ENCODE results near the gene HNF1B. TPM values are rescaled to one million over a fixed set of nuclear protein-coding genes. Genes with fewer than 3 reads are reported as not detected.

The HNF1B gene
- polyA plus RNA-seq, 3 donors: 0.67 to 16.7 TPM; not detected in 1

DNA sequence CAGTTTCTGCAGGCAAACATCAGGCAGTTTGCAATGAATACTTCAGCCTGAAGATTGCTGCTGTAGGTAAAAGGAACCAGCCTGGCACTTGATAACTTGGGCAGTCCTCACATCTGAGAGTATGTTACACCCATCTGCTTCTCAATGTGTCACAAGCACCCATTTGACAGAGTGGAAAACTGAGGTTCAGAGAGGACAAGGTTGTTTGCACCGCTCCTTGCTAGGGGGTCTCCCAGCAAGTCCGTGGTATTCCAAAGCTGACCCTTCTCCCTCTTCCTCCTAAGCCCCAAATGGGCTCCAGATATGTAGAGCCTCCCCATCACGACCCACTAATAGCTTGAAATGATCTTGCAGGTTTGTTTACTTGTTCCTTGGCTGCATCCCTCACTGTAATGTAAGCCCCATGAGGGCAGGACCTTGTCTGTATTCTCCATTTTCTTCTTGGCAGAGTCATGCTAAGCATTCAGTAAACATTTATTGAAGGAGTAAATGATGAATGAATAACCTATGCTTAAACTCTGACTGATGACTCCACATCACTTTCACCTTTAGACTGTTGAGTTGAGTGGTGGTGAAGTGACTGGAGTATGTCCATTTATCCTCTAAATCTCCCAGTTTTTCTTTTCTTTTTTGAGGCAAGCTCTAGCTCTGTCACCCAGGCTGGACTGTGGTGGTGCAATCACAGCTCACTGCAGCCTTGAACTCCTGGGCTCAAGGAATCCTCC, 26.4 kb downstream of the HNF1B start:
- WGBS, 3 donors: 86 to 91% (median 89%) methylated on average over 3 of the region's 3 CpGs
- no peak overlapping the region for H3K27ac ChIP-seq (ENCODE audit: low read depth, low read length)

DNA sequence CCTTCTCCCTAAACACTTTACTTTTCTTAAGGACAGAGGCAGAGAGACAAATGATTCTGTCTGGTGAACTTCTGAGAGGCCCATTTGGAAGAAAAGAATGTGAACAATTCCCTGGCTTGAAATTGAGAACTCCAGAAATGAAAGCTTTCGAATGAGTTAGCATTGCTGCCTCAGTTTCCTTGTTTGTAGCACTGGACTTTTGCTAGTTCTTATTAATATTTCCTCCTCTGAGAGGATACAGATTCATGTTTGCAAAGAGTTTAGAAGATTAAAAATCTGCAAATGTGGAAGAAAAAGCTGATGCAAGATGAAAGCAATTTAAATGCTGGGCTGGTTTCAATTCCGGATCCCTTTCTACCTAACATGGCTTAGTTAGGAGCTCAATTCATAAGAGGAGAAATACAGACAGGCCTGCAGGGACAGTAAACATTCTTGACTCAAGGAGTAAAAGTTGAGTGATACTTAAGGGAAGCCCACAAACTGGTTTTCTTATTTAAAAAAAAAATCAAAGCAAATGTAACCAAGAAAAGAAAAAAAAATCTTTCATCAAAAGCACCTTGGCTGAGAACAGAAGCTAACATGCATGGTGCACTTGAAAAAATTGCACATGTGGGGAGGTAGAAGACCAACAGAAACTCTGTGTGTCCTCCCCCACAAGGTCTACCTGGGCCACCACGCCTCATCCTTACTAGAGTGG, 27.1 kb downstream of the HNF1B start:
- 69 to 80% (median 79%) methylated on average over 3 of the region's 3 CpGs for WGBS, 3 donors
- no peak overlapping the region for H3K27ac ChIP-seq (ENCODE audit: low read depth, low read length)

DNA sequence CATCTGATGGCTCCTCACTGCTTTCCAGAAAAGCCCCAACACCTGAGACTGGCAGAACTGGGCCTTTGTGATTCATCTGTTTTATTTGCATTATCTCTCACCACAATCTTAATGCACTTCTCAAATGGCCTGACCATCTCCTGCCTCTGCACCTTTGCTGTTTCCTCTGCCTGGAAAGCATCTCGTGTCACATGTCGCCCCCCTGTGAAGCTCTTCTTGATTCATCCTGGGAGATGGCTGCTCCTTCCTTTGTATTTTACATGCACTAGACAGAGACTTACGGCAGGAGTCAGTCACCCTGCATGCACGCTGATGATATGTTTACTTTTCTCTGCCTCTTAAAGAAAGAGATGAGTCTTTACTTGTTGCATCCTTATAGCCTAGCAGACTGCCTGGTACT, 30.0 kb downstream of the HNF1B start:
- 46 to 61% (median 50%) methylated on average over 4 of the region's 4 CpGs for WGBS, 3 donors
- H3K27ac ChIP-seq (ENCODE audit: low read depth, low read length): no peak overlapping the region

DNA sequence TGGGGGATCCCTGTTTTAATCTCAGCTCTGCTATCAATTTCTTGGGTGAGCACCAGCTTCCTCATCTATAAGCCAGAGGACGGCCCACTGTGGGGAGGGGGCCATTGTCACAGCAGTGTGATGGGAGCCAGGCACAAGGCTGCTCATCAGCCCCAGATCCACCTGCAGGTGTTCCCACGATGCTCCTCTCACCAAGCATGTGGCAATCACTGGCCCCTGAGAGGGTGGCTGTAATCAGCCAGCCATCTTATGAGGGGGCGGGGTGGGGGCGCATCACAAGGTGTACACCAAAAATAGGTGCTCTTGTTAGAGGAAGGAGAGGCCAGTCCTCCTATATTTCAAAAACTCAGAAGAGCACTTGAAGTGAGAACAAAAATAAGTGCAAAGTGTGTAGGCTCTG, 31.2 kb downstream of the HNF1B start:
- H3K27ac ChIP-seq (ENCODE audit: low read depth, low read length): no peak overlapping the region
- WGBS, 3 donors: 32 to 75% (median 60%) methylated on average over 4 of the region's 4 CpGs

DNA sequence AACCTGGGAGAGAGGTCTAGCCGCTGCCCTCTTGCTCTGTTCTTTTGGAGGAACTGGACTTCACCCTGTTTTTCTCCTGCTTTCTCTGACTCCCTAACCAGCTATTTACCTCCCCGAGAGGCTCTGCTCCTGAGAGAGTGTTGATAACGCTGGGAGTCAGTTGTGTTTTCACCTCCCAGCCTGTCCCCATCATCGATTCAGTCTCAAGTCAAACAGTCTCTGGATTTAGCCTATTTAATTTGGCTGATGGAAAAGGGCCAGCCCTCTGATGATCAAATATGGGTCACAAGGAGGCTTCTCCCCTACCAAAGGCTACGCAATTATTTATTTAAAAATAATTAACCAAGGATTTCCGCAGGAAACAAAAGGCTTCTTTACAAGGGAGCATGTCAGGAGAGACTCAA, 31.8 kb downstream of the HNF1B start:
- whole genome bisulfite sequencing, 3 donors: 32 to 64% (median 61%) methylated on average over 6 of the region's 6 CpGs
- no peak overlapping the region for H3K27ac ChIP-seq (ENCODE audit: low read depth, low read length)

DNA sequence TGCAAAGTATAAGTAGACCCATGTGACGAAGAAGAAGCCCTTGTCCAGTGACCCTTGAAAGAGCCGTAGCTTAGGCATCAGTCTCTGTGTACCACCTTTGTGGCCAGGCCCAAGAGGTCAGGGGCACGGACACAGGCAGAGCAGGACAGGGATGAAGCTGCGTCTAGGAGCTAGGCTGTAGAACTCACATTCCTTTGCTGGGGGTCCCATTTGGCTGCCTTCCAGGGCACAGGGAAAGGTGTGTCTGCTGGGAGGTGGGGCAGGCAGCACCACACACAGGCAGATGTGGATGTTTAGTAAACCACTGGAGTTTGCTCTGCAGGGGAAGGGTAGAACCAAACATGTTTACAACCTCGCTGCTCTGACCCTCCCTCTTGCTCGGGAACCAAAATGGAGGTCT, 33.7 kb downstream of the HNF1B start:
- 81 to 84% (median 83%) methylated on average over 6 of the region's 6 CpGs for WGBS, 3 donors
- H3K27ac ChIP-seq (ENCODE audit: low read depth, low read length): no peak overlapping the region

DNA sequence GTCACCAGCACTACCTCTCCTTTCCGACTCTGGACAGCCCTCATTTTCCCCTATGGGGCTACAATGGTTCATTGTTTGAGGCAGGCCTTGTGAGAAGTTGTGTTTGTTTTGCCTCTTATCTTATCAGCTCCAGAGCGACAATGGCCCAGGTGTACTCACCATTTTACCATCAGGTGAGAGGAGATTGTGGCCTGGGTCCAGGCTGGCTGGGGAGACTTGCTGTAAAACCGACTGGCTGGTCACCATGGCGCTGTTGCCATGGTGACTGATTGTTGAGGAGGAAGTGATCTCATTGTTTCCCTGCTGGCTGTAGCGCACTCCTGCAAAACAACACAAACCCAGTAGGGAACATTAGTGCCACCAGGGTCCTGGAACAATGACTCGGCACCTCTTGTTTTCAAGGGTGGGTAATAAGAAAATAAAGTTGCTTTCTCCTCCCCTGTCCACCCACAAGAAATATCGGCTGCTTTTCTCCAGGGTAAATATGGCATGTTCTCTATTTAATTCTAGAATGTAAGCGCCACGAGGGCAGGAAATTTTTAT, 34.4 kb downstream of the HNF1B start:
- H3K27ac ChIP-seq (ENCODE audit: low read depth, low read length): no peak overlapping the region
- 22 to 67% (median 58%) methylated on average over 9 of the region's 9 CpGs for WGBS, 3 donors

DNA sequence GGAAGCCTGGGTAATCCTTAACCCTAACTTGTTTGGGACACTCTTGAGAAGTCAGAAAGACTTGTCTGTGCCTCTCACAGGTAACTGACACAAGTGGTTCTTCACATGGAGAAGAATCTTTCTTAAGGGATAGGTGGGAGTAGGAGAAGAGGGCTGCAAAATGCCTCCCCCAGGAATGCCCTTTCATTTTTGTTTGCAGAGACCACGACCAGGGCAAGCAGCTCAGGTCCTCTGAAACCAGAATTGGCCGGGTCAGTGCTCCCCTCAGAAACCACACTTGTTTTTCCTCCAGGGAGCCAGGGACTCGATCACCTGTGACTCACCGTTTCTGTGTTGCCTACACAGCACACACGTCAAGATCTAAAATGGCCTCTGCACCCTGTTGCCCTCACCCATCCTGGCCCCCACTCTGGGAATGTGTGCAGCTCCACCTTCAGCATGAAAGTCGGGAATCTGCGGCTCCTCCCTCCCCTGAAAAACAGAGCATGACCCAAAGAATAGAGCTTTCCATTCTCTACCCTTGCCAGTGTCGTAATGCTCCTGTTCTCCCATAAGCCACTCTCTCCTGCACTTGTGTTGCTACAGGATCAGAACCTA, 36.1 kb downstream of the HNF1B start:
- WGBS, 3 donors: 28 to 71% (median 66%) methylated on average over 8 of the region's 8 CpGs
- H3K27ac ChIP-seq (ENCODE audit: low read depth, low read length): no peak overlapping the region

DNA sequence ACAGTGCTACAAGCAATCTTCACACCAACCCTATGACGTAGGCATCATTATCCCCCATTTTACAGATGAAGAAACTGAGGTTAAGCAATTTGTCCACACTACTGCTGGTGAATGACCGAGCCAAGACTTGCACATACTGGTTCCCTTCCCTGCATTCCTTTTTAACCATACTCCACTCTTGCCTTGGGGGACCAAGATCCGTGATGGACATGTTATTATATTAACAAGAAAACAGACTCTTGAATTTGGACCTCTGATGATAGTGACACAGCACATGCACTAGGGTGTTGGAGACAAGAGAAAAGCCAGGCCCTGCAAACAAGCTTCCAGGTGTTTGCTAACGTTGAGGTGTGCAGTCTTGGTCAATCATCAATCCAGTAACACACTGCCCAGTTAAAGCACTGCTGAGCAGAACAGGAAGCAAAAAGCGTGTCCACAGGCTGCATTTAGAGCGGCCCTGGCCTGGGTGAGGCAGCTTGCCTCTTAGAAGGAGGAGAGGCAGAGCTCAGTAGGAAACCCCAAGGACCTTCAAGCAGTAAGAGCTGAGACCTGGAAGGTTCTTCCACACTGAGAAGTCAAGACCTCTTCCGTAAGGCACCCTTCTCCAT, 36.7 kb downstream of the HNF1B start:
- no peak overlapping the region for H3K27ac ChIP-seq (ENCODE audit: low read depth, low read length)
- WGBS, 3 donors: 50 to 82% (median 74%) methylated on average over 7 of the region's 7 CpGs

DNA sequence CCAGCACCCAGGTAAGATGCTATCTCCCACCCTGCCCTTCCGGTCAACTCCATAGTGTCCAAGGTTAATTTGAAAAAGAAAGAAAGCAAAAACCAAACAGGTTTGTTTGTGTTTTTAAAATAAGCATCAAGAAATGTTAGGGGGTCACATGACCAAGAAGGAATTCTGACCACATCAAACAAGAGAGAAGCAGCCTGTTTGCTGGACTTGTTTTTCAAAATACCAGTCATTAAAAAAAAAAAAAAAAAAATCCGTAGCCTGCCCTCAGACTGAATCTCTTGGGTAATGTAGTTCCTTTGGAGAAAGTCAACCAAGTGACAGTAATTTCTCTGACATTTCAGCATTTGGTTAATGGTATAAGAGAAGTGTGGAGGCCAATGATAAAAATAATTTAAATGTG, 38.4 kb downstream of the HNF1B start:
- WGBS, 3 donors: 74 to 86% (median 83%) methylated on average over 2 of the region's 2 CpGs
- H3K27ac ChIP-seq (ENCODE audit: low read depth, low read length): no peak overlapping the region

DNA sequence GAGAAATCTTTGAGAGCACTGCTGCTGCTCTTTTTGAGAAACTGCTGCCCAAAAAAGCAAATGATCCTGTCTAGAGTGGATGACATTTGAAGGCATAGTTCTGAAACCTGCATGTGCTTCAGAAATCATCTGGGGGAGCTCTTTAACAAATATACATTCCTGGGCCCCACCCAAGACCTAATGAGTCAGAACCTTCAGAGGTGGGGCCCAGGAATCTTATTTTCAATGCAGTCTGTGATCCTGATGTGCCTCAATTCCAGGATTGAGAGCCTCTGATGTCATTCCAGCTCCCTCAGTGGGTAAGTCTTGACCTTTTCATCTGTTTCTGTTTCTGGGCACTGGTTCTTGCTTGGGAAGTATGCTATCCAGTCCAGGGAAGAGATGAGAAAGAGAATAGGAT, 42.3 kb downstream of the HNF1B start:
- no peak overlapping the region for H3K27ac ChIP-seq (ENCODE audit: low read depth, low read length)

DNA sequence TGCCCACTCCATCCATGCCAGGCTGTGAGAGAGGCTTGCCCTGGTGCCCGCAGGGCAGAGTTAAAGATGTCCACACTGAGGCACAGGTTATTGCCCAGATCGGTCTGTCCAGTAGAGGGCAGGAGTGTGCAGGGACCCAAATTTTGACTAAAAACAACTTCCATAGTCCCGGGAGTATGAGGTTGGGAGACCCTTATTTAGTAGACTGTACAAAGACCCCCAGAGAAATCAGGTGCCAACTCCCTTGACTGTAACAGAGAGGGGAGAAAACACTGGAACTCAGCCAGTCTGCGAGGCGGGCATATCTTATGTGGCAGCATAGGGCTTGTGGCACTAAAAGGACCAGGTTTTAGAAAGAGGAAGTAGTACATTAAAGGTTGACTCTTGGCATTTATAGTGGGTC, 43.4 kb downstream of the HNF1B start:
- no peak overlapping the region for H3K27ac ChIP-seq (ENCODE audit: low read depth, low read length)
- 23 to 38% (median 31%) methylated on average over 5 of the region's 5 CpGs for WGBS, 3 donors

DNA sequence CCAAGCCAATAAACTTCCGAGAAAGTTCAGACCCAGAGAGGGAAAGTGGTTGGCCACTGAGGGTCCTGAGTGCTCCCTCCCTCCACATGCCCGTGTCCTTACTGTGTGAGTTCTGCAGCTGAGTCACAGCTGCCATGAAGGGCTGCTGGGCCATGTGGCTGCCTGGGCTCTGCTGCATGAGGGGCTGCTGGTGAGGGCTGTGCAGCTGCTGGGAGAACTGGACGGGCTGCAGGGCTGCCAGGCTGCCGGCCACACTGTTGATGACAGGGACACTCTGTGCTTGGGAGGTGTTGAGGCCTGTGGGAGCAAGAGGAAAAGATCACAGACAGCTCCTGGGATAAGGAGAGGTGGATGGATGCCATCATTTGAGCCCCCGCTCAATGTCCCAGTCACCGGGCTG, 44.0 kb downstream of the HNF1B start:
- WGBS, 3 donors: 80 to 84% (median 84%) methylated on average over 6 of the region's 6 CpGs

DNA sequence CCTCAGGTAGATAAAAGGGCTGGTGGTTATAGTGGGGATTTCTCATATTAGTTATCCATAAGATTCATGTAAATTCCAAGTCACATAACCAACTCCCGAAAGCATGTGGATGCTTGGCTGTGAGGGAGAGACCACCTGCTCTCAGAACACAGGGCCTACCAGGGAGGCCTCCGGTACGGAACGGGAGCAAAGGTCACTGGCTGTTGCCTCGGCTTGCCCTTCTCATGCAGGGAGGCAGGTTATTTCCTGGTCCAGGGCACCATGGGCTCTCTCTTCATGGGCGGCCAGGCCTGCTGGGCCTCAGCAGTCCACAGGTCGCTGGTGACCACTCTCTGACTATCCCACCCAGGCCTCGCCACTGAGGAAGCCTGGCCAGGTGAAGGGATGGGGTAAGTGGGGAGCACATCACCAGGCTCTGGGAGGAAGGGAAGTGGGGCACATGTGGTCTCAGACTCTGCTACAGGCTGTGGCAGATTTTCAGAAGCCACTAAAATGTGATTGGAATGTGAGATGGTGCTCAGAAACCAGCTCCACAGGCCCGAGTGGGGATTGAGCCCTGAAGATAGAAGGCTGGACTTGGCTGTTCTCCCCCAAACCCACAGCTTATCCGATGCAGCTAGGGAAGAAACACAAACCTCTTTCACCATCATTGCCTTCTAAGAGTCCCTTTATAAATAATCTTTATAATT, 45.4 kb downstream of the HNF1B start:
- 74 to 82% (median 78%) methylated on average over 10 of the region's 10 CpGs for WGBS, 3 donors
- no peak overlapping the region for H3K27ac ChIP-seq (ENCODE audit: low read depth, low read length)

More for the DNA sequence above, 44.0 kb downstream of the HNF1B start:
- no peak overlapping the region for H3K27ac ChIP-seq (ENCODE audit: low read depth, low read length)

DNA sequence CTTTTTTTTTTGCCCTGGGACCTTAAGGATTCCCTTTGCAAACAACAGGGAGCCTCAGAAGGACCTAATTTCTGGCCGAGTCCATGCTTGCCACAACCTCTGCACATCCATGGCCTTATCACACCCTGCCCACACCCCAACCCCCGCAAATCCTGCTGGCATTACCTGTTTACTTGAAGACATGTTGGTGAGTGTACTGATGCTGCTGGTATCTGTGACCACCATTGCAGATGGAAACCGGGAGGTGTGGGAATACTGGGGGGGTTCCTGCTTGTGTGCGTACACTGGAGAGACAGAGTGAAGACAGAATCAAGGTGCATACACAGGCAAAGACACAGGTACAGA, 46.0 kb downstream of the HNF1B start:
- WGBS, 3 donors: 89 to 95% (median 93%) methylated on average over 4 of the region's 4 CpGs
- H3K27ac ChIP-seq (ENCODE audit: low read depth, low read length): no peak overlapping the region

DNA sequence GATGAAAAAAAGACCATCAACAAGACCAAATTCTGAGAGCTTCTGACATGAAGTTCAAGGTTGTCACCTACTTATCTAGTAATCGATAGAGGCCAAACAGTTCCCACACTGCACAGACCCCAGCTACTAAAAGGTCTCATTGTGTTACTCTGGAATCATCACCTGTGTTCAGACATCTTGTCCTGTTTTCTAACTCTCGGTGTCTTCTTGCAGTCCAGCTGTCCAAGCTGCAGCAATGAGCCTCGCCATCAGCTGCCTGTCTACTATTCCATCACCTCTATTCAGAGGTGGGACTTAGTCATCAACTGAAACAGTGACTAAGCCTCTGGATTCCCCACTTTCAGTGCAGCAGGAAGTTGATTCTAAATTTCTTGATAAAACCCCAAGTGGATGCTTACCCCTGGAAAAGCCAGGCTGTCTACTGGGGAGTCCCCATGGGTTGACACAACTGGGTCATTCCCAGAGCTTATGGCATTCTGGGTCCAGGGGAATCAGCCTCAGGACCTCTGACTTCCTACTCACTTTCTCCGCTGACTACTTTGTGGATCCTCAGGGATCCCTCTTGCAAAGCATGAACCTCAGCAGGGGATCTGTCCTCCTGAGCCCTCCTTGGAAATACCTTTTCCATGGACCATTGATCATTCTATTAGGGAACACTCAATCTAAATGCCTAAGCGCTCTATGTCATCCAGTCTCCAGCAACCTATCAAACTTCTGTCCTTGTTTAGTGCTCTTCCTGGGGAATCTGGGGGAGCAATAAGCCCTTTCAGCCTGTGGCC, 46.5 kb downstream of the HNF1B start:
- 60 to 92% (median 89%) methylated on average over 5 of the region's 5 CpGs for WGBS, 3 donors
- H3K27ac ChIP-seq (ENCODE audit: low read depth, low read length): no peak overlapping the region

DNA sequence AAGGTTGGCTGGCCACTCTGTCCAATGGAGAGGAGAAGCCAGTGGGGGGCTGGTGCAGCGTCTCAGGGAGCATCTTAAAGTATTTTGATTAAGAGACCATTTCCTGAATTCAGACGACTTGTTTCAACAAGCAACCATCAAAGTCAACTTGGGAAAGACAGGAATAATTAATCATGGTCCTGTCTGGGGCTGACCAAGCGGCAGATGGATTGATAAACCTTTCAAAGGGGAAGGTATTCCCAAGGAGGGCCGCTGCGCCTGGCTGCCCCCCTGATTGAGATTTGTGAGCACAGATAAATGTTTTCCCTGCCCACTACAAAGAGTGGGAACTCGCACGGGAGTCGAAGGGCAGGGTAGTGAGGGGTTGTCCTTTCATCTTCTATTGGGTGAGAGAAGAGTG, 47.5 kb downstream of the HNF1B start:
- WGBS, 3 donors: 56 to 66% (median 60%) methylated on average over 8 of the region's 8 CpGs

DNA sequence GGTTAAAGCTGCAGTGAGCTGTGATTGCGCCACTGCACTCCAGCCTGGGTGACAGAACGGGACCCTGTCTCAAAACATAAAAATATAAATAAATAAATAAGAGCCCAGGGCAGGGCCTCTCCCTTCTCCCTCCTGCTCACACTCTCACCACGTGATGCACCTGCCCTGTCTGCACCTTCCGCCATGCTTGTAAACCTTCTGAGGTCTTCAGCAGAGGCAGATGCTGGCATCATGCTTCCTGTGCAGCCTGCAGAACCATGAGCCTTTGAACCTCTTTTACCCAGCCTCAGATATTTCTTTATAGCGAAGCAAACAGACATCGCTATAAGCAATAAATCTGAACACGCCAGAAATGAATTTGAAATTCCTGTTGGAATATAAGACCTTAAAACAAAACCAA, 48.5 kb downstream of the HNF1B start:
- H3K27ac ChIP-seq (ENCODE audit: low read depth, low read length): no peak overlapping the region
- WGBS, 3 donors: 86 to 89% (median 89%) methylated on average over 7 of the region's 7 CpGs

More for the DNA sequence above, 47.5 kb downstream of the HNF1B start:
- H3K27ac ChIP-seq (ENCODE audit: low read depth, low read length): no peak overlapping the region
